Measurements from ENCODE around the gene C1orf52.

GRCh38 chr1:85303440-85304162 is 44.1 kb upstream of the C1orf52 start:
- TF ChIP-seq CTCF (IDR thresholded peaks at IDR 0.05): no peak
- no peak for TF ChIP-seq EZH2phosphoT487 (IDR thresholded peaks at IDR 0.05)
- no peak for TF ChIP-seq EZH2 (IDR thresholded peaks at IDR 0.05)
